A549 (cell line): ENCODE results near the gene POLR3E. TPM values are rescaled to one million over a fixed set of nuclear protein-coding genes. Genes with fewer than 3 reads are reported as not detected.

Experiments
- ATAC-seq, 2 experiments: fragments of 200-7000 bp in 1 of 2; fragments of >200 bp in 1 of 2; cut with Nextera tagmentation in 1 of 2; cut with Tn5 transposase in 1 of 2; 3 replicates each; pipeline versions ENCODE4 v1.8.0 to v1.9.1; 2018 to 2020; ENCODE audit warnings: mild to moderate bottlenecking in 1 of 2, moderate library complexity in 1 of 2
- CTCF ChIA-PET: fragments of 300-600 bp; sonication (Branson Sonifier 250); formaldehyde crosslinking; extraction: SDS; loops from one replicate; lab custom pipeline; 2021; ENCODE audit warnings: antibody characterized with exemption, inconsistent platforms; lab: Yijun Ruan, JAX
- POLR2A ChIA-PET: fragments of 350-600 bp; formaldehyde crosslinking; extraction: SDS; loops from one replicate; lab custom pipeline; 2021; ENCODE audit warnings: antibody characterized with exemption, inconsistent platforms; lab: Yijun Ruan, JAX
- DNase-seq, 2 experiments: peaks; one replicate each; pipeline versions ENCODE4 v3.0.0 to v3.0.0-alpha.2; 2011 to 2016; ENCODE audit warnings: low read depth in 1 of 2, low spot score in 1 of 2
- FAIRE-seq: peaks from 2 replicates; lab custom pipeline; 2011; peaks lifted over from hg19 to GRCh38; lab: Jason Lieb, UNC
- H3K27ac ChIP-seq, 2 experiments: fragments of >200 bp; sonication (Bioruptor Twin); formaldehyde crosslinking; 3 replicates each; pipeline ENCODE4 v1.5.1; 2016 to 2017
- H3K4me1 ChIP-seq: fragments of >200 bp; sonication (Bioruptor Twin); formaldehyde crosslinking; 3 replicates; pipeline ENCODE4 v1.6.1; 2016
- H3K4me2 ChIP-seq: fragments of >200 bp; sonication (Bioruptor Twin); formaldehyde crosslinking; 3 replicates; pipeline ENCODE4 v1.6.1; 2016
- H3K4me3 ChIP-seq: fragments of >200 bp; sonication (Bioruptor Twin); formaldehyde crosslinking; 3 replicates; pipeline ENCODE4 v1.5.1; 2016
- H3K9me3 ChIP-seq: fragments of >200 bp; sonication (Bioruptor Twin); formaldehyde crosslinking; 3 replicates; pipeline ENCODE4 v1.6.1; 2016
- ATOH8 ChIP-seq: fragments of 250-450 bp; sonication (Bioruptor Pico); IDR thresholded peaks from 2 replicates; pipeline ENCODE4 v1.5.0; 2020; ENCODE audit warnings: low read depth, mild to moderate bottlenecking, moderate library complexity
- CBX8 ChIP-seq: fragments of 200-600 bp; sonication (generic); IDR thresholded peaks from 2 replicates; pipeline ENCODE4 v1.6.1; 2016
- CEBPB ChIP-seq, 2 experiments: fragments of >200 bp in 1 of 2; sonication (Bioruptor Twin) in 1 of 2; formaldehyde crosslinking in 1 of 2; IDR thresholded peaks; 2 replicates each; pipeline ENCODE4 v1.6.1; 2012 to 2016
- E2F6 ChIP-seq: IDR thresholded peaks from 2 replicates; pipeline ENCODE4 v1.6.1; 2012; ENCODE audit warnings: low read depth, borderline replicate concordance
- EHF ChIP-seq: fragments of 250-450 bp; sonication (Bioruptor Pico); IDR thresholded peaks from 2 replicates; pipeline ENCODE4 v1.5.0; 2020; ENCODE audit warnings: mild to moderate bottlenecking
- EHMT2 ChIP-seq: fragments of 200-600 bp; sonication (generic); IDR thresholded peaks from 2 replicates; pipeline ENCODE4 v1.6.1; 2016; ENCODE audit warnings: antibody characterized with exemption, low read depth, mild to moderate bottlenecking, moderate library complexity
- ESRRA ChIP-seq: fragments of 150-350 bp; IDR thresholded peaks from 2 replicates; pipeline ENCODE4 v1.6.1; 2014; ENCODE audit warnings: mild to moderate bottlenecking, low read length, borderline replicate concordance
- FOXS1 ChIP-seq: fragments of 250-450 bp; sonication (Bioruptor Pico); IDR thresholded peaks from 2 replicates; pipeline ENCODE4 v1.5.0; 2020; ENCODE audit warnings: mild to moderate bottlenecking, moderate library complexity
- HDAC2 ChIP-seq: fragments of 200-600 bp; sonication (generic); IDR thresholded peaks from 2 replicates; pipeline ENCODE4 v1.6.1; 2016
- HEYL ChIP-seq: fragments of 250-450 bp; sonication (Bioruptor Pico); IDR thresholded peaks from 2 replicates; pipeline ENCODE4 v1.8.0; 2021; ENCODE audit warnings: mild to moderate bottlenecking, moderate library complexity
- HOXA7 ChIP-seq: fragments of 250-450 bp; sonication (Bioruptor Pico); IDR thresholded peaks from 2 replicates; pipeline ENCODE4 v1.5.0; 2020; ENCODE audit warnings: mild to moderate bottlenecking, moderate library complexity
- HOXB13 ChIP-seq: fragments of 250-450 bp; sonication (Bioruptor Pico); IDR thresholded peaks from 2 replicates; pipeline ENCODE4 v1.5.0; 2020; ENCODE audit warnings: low read depth, mild to moderate bottlenecking, moderate library complexity
- PHF8 ChIP-seq: fragments of 200-600 bp; sonication (generic); IDR thresholded peaks from 2 replicates; pipeline ENCODE4 v1.6.1; 2016; ENCODE audit warnings: low read depth, mild to moderate bottlenecking, antibody characterized with exemption, moderate library complexity, borderline replicate concordance
- RAD21 ChIP-seq, 2 experiments: fragments of >200 bp in 1 of 2; sonication (Bioruptor Twin) in 1 of 2; formaldehyde crosslinking in 1 of 2; IDR thresholded peaks in 1 of 2; conservative IDR thresholded peaks in 1 of 2; 2 replicates in 1 of 2; 3 replicates in 1 of 2; pipeline ENCODE4 v1.6.1; 2012 to 2018; ENCODE audit warnings: inconsistent platforms in 1 of 2
- RFX5 ChIP-seq: fragments of 450-650 bp; IDR thresholded peaks from 2 replicates; pipeline ENCODE4 v1.7.1; 2014; ENCODE audit warnings: antibody characterized with exemption, mild to moderate bottlenecking, moderate library complexity
- RNF2 ChIP-seq: fragments of 200-600 bp; sonication (generic); IDR thresholded peaks from 2 replicates; pipeline ENCODE4 v1.6.1; 2016; ENCODE audit warnings: low read depth, mild to moderate bottlenecking, antibody characterized with exemption, moderate library complexity, borderline replicate concordance
- ZNF302 ChIP-seq: fragments of 250-450 bp; sonication (Bioruptor Pico); IDR thresholded peaks from 2 replicates; pipeline ENCODE4 v1.9.0; 2021; ENCODE audit warnings: inconsistent platforms, mild to moderate bottlenecking, moderate library complexity
- WGBS: methylation state at CpG from one replicate; pipeline ENCODE4 v1.1.6; 2017; ENCODE audit errors: missing lambda C conversion rate; 5-methylcytosine and 5-hydroxymethylcytosine counted together
- polyA plus RNA-seq, 4 experiments: library from polyadenylated mRNA; depleted of rRNA in 3 of 4; stranded (reverse); fragments of >200 nt; fragmentation: RNase III in 1 of 4; extraction: RNeasy Plus Mini Kit Qiagen cat#74134 plus additional on column Dnase treatment in 1 of 4; gene quantifications; 2 replicates in 3 of 4; 3 replicates in 1 of 4; pipeline ENCODE4 v1.2.3, GENCODE V29; 2011 to 2017
- TF ChIP-seq, protein P1 (sequence below): fragments of 150-350 bp; IDR thresholded peaks from 2 replicates; pipeline ENCODE4 v1.6.1; 2014; ENCODE audit warnings: low read depth, mild to moderate bottlenecking, low read length
- TF ChIP-seq, protein P2 (sequence below): fragments of 200-600 bp; sonication (generic); IDR thresholded peaks from 2 replicates; pipeline ENCODE4 v1.6.1; 2016; ENCODE audit warnings: antibody characterized with exemption, mild to moderate bottlenecking, moderate library complexity
- TF ChIP-seq, protein P3 (sequence below): fragments of >200 bp; sonication (Bioruptor Twin); formaldehyde crosslinking; IDR thresholded peaks from 3 replicates; pipeline ENCODE4 v1.5.1; 2016

The POLR3E gene
- polyA plus RNA-seq, 2 of the 4 experiments (the other 2 are of a cell fraction) = 54.6 to 77.9 TPM

DNA sequence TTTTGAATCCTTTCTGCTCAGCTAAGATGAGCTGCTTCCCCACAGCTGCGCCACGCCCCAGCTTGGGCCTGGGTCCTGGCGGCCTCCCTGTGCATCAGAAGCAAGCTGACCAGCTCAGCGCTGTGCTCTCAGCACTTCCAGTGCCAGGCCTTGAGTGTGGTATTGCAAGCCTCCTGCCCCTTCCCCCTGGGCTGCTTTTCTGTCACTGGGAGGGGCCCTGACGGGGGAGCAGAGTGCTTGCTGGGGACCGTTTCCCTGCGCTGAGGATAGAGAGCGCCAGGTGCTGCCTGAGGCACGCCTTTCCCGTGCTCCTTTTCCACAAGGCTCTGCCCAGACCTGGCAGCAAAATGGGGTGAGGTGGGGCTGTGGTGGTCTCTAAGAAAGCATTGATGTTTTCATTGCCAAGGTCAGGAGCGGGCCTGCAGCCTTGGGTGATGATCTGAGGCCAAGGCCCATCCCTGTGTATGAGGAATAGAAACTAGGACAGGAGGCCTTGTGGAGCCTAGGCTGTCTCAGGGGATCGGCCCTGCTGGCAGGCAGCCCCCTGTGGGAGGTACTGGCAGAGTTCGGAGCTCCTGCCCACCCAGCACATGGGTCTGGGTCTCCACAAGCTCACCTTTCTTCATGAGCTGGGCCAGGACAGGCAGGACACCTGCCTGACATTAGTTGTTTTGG lies 29.7 kb downstream of the POLR3E start:
- Histone ChIP-seq H3K27ac (no peak overlapping the region), H3K4me2 (no peak overlapping the region), H3K4me3 (no peak overlapping the region), H3K9me3 (no peaks in the 10 kb centered on the region), H3K4me1 (no peaks in the 10 kb centered on the region)
- CTCF ChIA-PET = interaction anchor here (1.5 to 9.8 kb wide), 3 partner anchors 8 to 1170 kb away, joined by 3 to 160 read pairs (median 14); partner anchors contain the start of gene POLR3E
- no peak for TF ChIP-seq FOXS1 (CRISPR knock-in tag)
- TF ChIP-seq EHMT2 = no peak
- TF ChIP-seq ESRRA = no peak
- TF ChIP-seq ATOH8 = no peak
- TF ChIP-seq, protein P1, sequence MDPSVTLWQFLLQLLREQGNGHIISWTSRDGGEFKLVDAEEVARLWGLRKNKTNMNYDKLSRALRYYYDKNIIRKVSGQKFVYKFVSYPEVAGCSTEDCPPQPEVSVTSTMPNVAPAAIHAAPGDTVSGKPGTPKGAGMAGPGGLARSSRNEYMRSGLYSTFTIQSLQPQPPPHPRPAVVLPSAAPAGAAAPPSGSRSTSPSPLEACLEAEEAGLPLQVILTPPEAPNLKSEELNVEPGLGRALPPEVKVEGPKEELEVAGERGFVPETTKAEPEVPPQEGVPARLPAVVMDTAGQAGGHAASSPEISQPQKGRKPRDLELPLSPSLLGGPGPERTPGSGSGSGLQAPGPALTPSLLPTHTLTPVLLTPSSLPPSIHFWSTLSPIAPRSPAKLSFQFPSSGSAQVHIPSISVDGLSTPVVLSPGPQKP = no peak
- TF ChIP-seq CEBPB (IDR thresholded peaks at IDR 0.05) = no peak
- no peak for TF ChIP-seq HOXB13 (CRISPR knock-in tag)
- no peak for TF ChIP-seq HOXA7
- no peak for TF ChIP-seq EHF (CRISPR knock-in tag)
- TF ChIP-seq PHF8 = no peak
- TF ChIP-seq, protein P2, sequence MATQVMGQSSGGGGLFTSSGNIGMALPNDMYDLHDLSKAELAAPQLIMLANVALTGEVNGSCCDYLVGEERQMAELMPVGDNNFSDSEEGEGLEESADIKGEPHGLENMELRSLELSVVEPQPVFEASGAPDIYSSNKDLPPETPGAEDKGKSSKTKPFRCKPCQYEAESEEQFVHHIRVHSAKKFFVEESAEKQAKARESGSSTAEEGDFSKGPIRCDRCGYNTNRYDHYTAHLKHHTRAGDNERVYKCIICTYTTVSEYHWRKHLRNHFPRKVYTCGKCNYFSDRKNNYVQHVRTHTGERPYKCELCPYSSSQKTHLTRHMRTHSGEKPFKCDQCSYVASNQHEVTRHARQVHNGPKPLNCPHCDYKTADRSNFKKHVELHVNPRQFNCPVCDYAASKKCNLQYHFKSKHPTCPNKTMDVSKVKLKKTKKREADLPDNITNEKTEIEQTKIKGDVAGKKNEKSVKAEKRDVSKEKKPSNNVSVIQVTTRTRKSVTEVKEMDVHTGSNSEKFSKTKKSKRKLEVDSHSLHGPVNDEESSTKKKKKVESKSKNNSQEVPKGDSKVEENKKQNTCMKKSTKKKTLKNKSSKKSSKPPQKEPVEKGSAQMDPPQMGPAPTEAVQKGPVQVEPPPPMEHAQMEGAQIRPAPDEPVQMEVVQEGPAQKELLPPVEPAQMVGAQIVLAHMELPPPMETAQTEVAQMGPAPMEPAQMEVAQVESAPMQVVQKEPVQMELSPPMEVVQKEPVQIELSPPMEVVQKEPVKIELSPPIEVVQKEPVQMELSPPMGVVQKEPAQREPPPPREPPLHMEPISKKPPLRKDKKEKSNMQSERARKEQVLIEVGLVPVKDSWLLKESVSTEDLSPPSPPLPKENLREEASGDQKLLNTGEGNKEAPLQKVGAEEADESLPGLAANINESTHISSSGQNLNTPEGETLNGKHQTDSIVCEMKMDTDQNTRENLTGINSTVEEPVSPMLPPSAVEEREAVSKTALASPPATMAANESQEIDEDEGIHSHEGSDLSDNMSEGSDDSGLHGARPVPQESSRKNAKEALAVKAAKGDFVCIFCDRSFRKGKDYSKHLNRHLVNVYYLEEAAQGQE = no peak
- no peak for TF ChIP-seq E2F6
- TF ChIP-seq CBX8 = no peak
- no peak for TF ChIP-seq HDAC2
- TF ChIP-seq, protein P3, sequence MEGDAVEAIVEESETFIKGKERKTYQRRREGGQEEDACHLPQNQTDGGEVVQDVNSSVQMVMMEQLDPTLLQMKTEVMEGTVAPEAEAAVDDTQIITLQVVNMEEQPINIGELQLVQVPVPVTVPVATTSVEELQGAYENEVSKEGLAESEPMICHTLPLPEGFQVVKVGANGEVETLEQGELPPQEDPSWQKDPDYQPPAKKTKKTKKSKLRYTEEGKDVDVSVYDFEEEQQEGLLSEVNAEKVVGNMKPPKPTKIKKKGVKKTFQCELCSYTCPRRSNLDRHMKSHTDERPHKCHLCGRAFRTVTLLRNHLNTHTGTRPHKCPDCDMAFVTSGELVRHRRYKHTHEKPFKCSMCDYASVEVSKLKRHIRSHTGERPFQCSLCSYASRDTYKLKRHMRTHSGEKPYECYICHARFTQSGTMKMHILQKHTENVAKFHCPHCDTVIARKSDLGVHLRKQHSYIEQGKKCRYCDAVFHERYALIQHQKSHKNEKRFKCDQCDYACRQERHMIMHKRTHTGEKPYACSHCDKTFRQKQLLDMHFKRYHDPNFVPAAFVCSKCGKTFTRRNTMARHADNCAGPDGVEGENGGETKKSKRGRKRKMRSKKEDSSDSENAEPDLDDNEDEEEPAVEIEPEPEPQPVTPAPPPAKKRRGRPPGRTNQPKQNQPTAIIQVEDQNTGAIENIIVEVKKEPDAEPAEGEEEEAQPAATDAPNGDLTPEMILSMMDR = no peak
- no peak for TF ChIP-seq RFX5
- TF ChIP-seq ZNF302 (CRISPR knock-in tag) = no peak
- no peak for TF ChIP-seq RNF2
- FAIRE-seq = no peak
- WGBS = 93% methylated on average over 10 of the region's 13 CpGs
- no peak for ATAC-seq
- DNase-seq = no peak
- POLR2A ChIA-PET = no interaction called here

DNA sequence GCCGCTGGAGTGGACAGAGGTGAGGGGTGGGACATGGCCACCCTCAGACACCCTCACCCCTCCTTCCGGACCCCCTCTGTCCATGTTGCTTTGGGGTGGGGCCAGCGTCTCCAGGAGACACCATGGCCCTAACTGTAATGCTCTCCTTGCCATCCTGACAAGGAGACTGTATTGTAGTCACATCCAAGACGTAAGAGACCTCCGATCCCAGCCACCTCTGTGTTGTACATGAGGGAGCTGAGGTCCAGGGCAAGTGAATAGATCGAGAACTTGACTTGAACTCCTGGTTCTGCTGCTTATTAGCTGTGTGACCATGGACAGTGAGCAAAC lies 30.2 kb downstream of the POLR3E start:
- no peak for FAIRE-seq
- Histone ChIP-seq H3K4me2 (no peak overlapping the region), H3K4me1 (no peaks in the 10 kb centered on the region), H3K9me3 (no peaks in the 10 kb centered on the region)
- no peak for TF ChIP-seq RAD21 (conservative IDR thresholded peaks at IDR 0.05 in 1 of 2, IDR thresholded peaks at IDR 0.05 in 1 of 2)
- TF ChIP-seq HEYL (CRISPR knock-in tag) = no peak
- TF ChIP-seq, all 56 proteins: peak for 0
- CTCF ChIA-PET = interaction anchor here (1.5 to 4.2 kb wide), 2 partner anchors 9 to 1170 kb away, joined by 3 to 14 read pairs; no protein-coding TSS in a partner anchor
- DNase-seq = no peak
- H3K27ac ChIP-seq = no peak overlapping the region
- H3K4me3 ChIP-seq = no peak overlapping the region
- ATAC-seq = no peak
- POLR2A ChIA-PET = no interaction called here
- 93% methylated on average over 6 of the region's 6 CpGs for WGBS
